Activated CD4-positive, CD25-positive, alpha-beta regulatory T cell treated with anti-CD3 and anti-CD28 coated beads, Interleukin-2, amount 50 U/mL, for 72 hours (primary cell): ENCODE data around the gene PDXP.

Experiments used
- DNase-seq: peaks from one replicate; pipeline ENCODE4 v3.0.0; 2021

Gene PDXP

GRCh38 chr22:37629928-37630327 lies 28.6 kb upstream of the PDXP start:
- DNase-seq: no peak

DNA sequence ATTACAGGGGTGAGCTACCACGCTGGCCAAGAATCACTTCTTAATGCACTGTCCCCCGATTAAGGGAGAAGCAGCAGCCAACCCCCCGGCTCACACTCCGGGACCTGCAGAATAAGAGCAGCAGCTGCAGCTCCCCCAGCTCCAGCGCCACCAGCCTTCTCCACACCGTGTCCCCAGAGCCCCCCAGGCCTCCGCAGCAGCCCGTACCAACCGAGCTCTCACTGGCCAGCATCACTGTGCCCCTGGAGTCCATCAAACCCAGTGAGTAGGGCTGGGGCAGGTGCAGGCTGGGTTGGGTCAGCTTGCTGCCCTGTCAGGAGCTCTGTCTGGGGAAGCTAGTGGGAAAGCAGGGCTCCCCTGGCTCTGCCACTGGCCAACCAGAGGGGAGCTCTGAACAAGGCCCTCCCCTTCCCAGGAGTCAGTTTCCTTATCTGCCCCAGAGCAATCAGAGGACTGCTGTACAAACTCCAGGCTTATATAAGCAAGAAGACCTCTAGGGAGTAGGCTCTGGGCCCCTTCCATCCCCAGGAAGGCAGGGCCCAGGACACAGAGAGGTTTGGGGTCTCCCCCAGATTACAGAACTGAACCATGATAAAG lies 27.6 kb upstream of the PDXP start:
- DNase-seq: no peak

DNA sequence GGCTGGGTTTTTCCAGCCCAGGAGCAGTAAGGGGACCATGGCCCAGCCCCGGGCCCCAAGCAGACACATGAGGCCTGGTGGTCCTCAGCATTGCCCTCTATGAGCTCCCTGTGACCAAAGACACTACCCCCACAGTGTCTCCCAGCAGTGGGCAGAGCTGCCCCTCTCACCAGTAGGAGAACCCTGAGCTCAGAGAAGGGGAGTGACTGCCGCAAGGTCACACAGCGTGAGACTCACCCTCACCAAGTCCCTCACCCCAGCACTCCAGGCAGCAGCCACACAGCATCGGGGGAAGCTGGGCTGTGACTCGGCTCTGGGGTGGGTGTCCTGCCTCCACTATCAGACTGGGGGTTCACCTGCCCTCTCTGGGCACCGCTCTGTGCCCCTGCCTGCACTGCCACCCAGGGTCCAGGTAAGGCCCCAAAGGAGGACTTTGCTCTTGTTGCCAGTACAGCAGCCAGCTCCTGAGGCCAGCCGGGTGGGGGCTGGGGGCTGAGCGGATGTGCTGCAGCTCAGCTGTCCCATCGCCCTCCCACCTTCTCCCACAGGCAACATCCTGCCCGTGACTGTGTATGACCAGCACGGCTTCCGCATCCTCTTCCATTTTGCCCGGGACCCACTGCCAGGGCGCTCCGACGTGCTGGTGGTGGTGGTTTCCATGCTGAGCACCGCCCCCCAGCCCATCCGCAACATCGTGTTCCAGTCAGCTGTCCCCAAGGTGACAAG lies 26.9 kb upstream of the PDXP start:
- no peak for DNase-seq

DNA sequence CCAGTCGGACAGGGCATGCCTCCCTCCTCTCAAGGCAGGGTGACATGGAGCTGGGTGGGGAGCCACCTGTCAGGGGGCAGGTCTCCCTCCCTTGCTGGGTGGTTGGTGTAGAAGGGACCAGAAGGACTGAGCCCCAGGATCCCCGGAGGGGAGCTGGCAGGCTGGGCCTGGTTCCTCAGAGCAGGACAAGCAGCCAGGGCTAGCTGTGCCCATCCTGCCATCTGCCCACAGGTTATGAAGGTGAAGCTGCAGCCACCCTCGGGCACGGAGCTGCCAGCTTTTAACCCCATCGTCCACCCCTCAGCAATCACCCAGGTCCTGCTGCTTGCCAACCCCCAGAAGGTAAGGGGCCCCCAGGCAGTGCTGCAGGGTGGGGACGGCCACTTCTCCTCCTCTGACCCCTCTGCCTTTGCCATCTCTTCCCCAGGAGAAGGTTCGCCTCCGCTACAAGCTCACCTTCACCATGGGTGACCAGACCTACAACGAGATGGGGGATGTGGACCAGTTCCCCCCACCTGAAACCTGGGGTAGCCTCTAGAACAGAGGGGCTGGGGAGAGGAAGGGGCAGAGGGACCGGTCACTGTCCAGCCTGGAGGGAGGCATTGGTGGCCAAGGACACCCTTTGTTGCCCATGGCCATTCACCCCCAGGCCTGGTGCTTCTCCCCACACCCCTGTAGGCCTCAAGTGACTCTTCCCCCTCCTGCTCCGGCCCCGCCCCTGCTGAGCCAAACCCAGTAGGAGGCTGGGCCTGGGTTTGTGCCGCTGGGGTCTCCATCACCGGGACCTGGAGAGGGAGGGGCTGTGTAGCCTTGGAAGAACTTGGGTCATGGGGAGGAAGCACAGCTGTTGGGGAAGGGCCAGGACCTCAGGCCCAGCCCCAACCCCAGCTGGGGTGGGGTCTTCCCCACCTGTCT lies 26.1 kb upstream of the PDXP start:
- DNase-seq: no peak

- DNase-seq: peak; percentile 47
These were observed 25.4 kb upstream of the PDXP start for GRCh38 chr22:37633089-37633624.

DNA sequence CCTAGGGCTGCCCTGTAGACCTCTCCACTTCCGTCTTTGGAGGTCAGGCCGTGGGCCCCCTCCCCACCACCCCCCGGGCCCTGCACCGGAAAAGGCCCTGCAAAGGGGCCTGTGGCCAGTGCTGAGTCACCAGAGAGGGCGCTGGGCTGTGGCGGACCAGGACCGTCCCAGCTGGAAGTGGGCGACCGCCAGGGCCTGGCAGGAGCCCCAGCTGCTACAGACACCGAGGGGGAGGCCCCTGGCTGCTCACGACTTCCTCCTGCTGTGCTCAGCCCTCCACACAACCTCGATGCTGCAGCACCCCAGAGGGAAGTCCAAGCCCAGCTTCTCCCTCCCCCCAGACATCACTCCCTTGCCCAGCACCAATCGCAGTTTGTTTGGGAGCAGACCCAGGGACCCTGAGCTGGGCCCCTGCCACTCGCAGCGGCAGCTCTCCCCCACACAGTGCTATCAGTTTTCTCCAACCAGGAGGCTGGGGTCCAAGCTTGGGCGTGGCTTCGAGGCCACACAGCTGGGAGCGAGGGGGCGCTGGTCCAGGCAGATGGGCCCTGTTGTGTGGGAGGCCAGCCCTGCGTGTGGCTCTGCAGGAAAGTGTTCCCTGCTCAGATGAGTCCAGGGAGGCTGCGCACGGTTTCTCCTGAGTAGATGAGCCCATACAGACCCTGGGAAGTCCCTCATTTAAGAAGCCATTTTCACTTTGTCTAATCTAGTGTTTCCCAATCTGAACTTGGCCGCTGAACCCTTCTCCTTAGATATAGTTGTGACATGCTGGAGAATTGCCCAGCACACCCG lies 24.7 kb upstream of the PDXP start:
- DNase-seq: peak; percentile 73

GRCh38 chr22:37634417-37634924 lies 24.1 kb upstream of the PDXP start:
- DNase-seq: no peak

- DNase-seq: no peak
These were observed 23.4 kb upstream of the PDXP start for GRCh38 chr22:37635157-37635556.

DNA sequence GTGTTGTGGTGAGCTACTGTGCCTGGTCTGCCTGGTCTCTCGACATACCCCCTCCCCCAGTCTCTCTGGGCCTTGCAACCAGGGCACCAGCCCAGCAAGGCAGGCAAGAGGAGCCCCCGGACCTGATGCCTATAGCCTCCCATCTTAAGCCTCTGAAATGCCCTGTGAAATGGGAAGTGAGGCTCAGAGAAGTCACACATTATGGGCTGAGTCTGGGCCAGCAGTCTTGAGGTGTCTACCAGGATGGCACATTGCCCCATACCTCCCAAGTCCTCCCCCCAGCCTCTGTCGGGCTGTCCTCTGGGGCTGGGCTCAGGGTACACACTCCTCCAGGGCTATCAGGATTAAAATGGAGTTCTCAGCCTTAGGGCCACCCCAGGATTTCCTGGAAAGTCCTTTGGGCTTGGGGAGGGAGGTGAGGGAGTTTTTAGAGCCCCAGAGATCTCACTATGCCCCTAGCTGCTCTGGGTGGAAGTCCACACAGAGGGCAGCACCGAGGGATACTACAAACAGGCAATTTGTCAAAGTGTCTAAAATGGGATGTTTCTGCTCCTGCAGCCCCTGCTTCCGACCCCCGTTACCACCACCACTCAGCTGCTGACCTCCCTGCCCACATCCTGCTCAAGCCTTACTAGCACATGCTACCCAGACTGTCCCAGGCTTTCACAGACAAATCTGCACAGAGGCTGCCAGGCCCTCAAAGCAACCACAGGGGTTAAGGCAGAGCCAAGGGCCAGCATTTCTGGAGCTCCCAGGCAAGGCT lies 22.2 kb upstream of the PDXP start:
- DNase-seq: no peak

GRCh38 chr22:37636949-37637273 lies 21.6 kb upstream of the PDXP start:
- no peak for DNase-seq

GRCh38 chr22:37638391-37639069 lies 20.0 kb upstream of the PDXP start:
- no peak for DNase-seq

DNA sequence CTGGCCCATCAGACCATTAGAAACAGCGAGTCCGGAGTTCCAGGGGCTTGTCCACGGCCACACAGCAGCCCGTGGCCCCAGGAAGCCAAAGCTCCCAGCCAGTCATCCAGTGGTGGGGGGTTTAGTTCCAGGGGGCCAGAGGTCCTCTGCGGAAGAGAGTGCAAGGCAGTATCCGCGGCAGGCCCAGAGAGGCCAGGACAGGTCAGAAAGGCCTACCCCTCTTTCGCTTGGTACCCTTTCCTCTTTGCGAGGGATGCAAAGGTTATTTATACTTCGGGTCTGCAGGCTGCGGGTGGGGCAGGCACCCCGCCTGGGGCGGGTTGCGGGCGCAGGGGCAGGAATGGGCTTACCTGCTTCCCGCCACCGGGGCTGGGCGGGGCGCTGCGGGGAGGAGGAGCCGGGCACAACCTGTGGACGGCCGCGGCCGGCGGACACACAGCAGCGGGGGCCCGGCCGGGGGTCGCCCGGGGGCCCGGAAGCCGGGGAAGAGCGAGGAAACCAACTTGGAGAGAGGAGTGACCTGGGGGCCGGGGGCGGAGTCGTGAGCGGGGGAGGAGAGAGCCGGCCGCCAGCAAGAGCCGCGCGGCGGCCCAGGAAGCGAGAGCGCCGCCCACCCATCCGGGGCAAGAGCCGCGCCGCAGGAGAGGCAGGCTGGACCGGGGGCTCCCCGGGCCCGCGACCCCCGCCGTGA lies 19.3 kb upstream of the PDXP start, which contains the start of gene SH3BP1:
Gene SH3BP1, plus strand, starts transcription at position 600 of the 691 bp plus-strand sequence. CDS start 119 bp downstream, outside the sequence.
- DNase-seq: peak; percentile 69

DNA sequence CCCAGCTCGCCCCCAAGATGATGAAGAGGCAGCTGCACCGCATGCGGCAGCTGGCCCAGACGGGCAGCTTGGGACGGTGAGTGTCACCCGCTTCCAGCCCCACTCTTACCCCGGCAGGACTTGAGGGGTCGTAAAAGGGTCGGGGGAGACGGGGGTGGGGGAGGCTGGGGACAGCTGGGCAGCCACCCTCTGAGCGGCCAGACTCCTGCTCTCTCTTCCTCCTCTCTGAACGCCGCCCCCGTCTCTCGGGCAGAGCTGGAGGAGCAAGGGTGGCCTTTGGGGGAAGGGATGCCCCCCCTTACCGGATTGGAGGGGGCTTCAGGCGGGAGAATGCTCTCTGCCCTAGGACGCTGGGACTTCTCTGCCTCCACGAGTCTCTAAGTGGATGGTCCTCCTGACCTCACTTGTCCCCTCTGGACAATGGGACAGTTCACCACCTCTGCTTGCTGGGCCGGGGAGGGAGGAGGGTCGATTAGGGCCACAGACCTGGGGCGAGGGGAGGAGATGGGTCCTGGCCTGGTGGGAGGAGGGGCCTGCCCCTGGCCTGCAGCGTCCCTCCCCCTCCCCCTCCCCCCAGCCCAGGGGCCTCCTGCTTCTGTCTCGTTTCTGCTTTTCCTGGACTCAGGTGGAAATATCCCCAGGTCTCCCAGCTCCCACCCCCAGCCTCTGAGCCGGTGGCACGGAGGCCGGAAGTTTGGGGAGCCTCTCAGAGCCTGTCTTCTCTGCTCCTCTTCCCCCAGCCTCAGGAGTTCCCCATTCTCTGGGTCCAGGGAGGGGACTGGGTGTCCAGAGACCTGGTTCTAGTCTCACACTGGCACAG lies 18.5 kb upstream of the PDXP start:
- no peak for DNase-seq

DNA sequence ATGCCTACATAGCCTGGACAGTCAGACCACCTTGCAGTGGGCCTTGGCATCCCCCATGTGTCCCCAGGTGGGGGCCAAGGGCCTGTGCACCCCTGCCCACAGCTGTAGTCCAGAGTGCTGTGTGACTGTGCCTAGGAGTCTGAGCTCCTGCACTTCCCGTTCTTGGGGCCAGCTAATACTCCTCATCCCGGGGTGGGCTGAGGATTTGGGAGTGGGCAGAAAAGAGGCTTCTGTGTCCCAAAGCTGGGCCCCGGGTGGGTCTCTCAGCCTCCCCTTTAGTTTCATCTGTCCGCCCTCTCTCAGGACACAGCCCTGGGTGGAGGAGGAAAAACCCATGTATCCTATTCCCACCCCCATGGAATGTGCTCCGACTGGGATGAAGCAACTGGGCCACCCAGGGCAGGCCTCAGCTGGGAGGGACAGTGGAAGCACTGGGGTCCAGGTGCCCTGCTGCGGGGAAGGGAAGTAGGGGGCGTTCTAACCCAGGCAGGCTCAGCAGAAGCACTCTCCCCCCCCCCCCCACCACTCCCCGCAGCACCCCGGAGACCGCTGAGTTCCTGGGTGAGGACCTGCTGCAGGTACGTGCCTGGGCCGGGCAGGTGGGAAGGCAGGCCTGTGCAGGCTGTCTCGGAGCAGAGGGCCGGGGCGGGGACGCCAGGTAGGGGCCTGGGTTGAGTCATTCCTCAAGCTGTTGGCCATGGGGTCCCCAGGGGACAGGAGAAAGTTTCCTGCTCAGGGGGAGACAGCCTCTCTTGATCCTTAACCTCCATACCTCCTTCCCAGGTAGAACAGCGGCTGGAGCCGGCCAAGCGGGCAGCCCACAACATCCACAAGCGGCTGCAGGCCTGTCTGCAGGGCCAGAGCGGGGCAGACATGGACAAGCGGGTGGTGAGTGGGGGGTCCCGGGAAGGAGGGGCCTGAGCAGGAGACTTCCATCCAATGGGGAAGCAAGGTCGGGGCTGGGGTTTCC lies 17.6 kb upstream of the PDXP start:
- DNase-seq: no peak

DNA sequence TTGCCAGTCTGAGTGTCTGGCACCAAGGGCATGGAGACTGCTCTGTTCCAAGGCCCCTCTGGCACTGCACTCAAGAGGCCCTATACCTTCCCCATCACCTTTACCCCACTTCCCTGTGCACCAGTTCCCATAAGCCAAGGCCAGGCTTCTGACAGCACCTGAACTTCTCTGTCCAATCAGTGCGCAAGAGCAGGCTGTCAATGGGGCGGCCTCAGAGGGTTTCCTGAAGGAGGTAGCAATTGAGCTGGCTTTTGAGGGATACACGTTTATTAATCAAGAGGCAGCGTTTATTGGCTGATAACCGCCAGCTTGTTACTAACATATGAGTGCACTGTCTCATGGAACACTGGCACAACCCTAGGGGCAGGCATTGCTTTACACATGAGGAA lies 17.0 kb upstream of the PDXP start:
- DNase-seq: no peak

GRCh38 chr22:37643225-37643847 lies 15.2 kb upstream of the PDXP start:
- DNase-seq: peak; percentile 93

DNA sequence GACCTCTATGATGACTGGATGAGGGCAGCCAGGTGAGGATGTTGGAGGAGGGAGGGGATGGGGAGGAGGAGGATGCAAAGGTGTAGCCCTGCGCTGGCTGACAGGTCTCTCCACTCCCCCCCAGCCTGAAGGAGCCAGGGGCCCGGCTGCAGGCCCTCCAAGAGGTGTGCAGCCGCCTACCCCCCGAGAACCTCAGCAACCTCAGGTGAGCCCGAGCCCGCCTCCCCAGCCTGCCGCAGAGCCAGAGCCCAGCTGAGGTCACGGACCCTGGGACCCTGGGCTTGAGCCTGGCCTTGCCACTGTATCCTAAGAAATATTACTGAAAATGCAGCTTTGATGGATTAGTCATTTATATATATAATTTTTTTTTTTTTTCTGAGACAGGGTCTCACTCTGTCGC lies 11.2 kb upstream of the PDXP start:
- no peak for DNase-seq

DNA sequence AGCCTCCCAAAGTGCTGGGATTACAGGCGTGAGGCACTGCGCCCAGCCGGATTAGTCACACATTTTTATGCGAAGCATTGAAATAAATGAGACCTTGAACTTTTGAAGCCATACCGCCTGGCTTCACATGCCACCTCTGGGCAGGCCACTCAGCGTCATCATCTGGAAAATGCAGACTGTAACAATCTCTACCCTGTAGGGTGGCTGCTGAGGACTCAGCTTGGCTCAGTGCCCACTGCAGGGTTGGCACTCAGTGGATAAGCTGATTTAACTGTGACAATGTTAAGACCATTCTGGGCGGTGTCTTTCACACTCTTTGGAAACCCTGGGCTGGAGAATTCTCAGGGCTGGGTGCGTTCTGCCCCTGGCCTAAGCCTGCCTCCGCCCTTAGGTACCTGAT lies 10.6 kb upstream of the PDXP start:
- no peak for DNase-seq
